ENCODE measurements around the gene SLC44A1.

GRCh38 chr9:105258225-105258737 is 13.8 kb downstream of the SLC44A1 start:
- TF ChIP-seq CTCF (IDR thresholded peaks at IDR 0.05; ENCODE audit: low read depth, low read length) = no peak
- no peak for TF ChIP-seq POLR2A (IDR thresholded peaks at IDR 0.05; ENCODE audit: extremely low read depth, insufficient read length)
- no peak for TF ChIP-seq MYC (IDR thresholded peaks at IDR 0.05; ENCODE audit: low read depth, low read length)
- TF ChIP-seq MAX (IDR thresholded peaks at IDR 0.05; ENCODE audit: low read depth, low read length) = no peak

All from NB4 (cell line).